GM21737 (cell line): ENCODE data around the gene MGST3.
"Not testable (repeated sequence)": the region's sequence is repeated elsewhere in the genome, so short reads cannot be mapped to it uniquely, and the experiment has no call there.

Source experiments
- ATAC-seq: cut with Tn5 transposase; IDR thresholded peaks from one replicate; pipeline ENCODE4 v1.9.1; 2021; ENCODE audit warnings: mild to moderate bottlenecking, moderate library complexity; ENCODE audit not compliant: unreplicated experiment

The MGST3 gene

DNA sequence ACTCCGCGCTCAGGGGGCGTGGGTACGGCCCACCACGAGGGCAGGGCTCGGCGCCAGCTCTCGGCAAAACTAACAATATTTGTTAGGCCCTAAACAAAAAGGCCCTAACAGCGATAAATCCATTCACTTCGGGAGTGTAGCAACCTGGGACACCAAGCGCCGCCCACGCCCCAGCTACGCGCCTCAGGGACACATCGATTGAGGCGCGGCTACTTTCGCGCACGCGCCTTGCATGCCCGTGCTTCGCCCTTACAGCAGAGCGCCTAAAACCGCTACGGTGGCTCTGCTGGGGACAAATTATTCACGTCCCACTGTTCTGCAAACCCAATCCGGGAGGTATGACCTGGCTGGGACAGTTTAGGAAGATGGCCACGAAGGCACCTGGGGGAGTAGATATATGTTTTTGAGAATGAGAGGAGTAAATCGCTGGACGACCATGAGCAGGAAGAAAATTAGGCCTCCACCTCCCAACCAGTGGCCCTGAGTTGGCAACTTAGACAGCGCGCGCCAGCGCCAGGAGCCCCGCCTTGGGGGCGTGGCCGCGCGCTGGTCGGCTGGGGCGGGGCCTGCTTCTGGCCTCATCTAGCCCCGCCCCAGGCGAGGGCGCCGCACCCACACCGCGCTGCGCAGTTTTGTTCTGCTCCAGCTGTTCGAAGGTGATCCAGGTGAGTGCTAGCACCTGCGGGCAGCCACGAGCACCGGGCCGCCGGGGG is at the start of gene MGST3:
TSS of gene MGST3 (plus strand) at position 606 of the 713 bp plus-strand sequence. CDS start 18,614 bp downstream, outside the sequence.
- ATAC-seq: peak; percentile 80

DNA sequence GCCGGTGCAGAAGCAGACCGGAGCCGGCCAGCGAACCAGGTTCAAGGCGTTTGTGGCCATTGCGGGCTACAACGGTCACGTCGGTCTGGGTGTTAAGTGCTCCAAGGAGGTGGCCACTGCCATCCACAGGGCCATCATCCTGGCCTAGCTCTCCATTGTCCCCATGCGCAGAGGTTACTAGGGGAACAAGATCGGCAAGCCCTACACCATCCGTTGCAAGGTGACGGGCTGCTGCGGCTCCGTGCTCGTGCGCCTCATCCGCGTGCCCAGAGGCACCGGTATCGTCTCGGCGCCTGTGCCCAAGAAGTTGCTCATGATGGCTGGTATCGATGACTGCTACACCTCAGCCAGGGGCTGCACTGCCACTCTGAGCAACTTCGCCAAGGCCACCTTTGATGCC is 49.1 kb upstream of the MGST3 start:
- ATAC-seq: no peak

DNA sequence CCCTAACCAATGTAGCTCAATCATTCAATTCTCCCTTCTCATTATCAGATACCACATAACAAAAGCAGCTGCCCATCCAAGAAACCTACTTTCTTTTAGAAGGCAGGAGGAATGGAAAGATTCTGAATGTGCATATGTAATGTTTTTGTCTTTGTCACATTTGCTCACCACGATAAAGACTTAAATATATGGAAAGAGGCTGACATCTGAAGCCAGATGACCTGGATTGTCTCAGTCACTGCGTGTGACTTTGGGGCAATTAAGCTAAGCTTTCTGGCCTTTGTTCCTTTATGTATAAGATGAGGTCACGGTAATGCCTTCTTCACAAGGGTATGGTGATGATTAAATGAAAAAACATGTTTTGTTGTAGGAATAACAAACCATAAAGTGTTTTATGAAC is 44.6 kb upstream of the MGST3 start:
- ATAC-seq: no peak

- ATAC-seq: not testable (repeated sequence)
Measured at GRCh38 chr1:165591391-165591790, 39.6 kb upstream of the MGST3 start.

DNA sequence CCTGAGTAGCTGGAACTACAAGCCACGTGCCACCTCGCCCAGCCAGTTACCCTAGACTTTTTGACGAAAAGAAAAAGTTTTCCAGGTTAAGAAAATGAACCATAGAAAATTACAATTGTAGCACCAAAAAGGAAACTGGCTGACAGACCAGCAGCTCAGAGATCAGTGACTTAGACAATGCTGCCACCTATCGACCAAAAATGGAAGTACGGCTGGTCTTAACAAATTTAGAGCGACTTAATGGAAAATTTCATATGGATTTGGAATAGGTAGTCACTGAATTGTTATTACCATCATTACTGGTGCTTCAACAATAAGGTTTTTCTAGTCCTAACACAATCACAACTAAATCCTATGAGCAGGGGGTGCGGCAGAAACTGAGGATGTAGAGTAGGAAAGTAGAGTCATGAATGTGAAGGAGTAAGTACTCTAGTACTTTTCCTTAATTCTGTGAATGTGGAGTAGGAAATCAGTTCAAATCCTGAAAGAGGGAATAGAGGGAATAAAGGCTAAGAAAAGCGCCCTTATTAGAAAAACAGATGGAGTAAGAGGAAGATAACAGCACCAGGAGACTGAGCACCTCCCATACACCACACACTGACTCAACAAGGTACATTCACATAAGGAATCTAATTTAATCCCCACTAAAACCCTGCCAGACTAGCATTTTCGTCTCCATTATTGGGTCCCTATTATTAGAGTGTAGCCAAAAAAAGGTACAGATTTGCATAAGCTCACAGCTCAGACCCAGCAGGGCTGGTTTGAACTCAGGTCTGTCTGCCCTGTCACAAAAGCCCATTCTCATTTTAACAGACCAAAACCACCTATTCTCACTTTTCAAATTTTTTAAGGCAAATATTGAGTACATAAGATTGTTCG is 37.9 kb upstream of the MGST3 start:
- ATAC-seq: no peak

GRCh38 chr1:165595246-165595938 is 35.6 kb upstream of the MGST3 start:
- no peak for ATAC-seq

DNA sequence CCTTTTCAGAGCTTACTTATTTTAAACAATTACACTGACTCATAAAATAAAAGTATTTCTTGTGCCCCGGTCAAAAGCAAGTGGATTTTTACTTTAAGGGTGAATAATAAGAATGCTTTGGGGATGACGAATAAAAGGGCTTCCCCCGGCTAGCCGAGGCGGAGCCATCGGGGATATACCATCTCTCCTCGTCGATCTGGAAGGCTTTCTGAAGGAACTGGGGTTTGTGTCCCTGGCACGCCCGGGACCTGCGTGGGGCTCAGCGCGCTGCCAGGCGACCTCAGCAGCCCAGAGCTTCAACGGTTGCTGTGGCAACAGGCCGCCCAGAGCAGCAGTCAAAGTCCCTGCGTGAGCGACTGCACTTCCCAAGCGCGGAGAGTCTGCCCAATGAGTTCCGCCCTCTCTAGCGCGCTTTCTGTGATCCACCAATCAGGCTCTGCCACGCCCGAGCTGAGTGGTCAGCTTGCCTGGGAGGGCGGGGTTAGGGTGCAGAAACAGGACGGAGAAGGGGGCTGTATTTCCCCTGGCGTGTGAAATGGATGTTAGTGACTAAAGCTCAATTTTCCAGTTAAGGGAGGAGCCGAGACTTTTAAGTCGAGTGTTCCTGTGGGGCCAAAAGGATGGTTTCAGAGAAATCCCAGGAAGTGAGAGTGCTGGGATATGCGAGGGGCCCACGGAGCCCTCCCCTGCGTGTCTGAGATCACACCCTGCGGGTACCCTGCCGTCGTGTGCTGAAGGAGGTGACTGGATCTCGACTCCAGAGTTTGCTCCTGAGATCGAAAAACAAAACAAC is 33.0 kb upstream of the MGST3 start:
- ATAC-seq: peak; percentile 99

GRCh38 chr1:165598676-165599059 is 32.4 kb upstream of the MGST3 start:
- ATAC-seq: no peak

DNA sequence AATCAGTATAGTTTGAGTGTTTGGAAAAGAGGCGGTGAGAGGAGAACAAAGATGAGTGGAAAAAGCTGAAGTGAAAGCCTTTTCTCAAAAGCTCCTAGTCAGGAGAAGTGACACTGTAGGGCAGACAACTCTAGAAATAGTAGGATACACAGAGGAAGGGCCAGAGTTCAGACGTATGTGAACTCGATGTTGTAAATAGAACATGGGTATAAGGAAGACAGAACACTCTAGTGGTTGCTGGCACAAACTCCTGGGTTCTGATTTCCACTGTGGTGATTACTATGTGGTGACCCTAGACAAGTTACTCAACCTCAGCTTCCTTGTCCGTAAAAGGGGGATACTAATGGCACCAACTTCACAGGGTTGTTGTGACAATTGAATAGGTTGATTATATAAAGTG is 30.2 kb upstream of the MGST3 start:
- ATAC-seq: no peak

GRCh38 chr1:165603810-165604209 is 27.2 kb upstream of the MGST3 start:
- ATAC-seq: no peak

GRCh38 chr1:165605246-165605645 is 25.8 kb upstream of the MGST3 start:
- no peak for ATAC-seq

DNA sequence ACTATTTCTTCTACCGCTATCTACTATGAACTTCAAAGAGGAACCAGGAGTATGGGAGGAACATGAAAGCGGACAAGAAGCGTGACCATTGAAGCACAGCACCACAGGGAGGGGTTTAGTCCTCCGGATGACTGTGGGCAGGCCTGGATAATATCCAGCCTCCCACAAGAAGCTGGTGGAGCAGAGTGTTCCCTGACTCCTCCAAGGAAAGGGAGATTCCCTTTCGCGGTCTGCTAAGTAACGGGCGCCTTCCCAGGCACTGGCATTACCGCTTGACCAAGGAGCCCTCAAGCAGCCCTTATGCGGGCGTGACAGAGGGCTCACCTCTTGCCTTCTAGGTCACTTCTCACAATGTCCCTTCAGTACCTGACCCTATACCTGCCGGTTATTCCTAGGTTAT is 24.4 kb upstream of the MGST3 start:
- ATAC-seq: not testable (repeated sequence)

DNA sequence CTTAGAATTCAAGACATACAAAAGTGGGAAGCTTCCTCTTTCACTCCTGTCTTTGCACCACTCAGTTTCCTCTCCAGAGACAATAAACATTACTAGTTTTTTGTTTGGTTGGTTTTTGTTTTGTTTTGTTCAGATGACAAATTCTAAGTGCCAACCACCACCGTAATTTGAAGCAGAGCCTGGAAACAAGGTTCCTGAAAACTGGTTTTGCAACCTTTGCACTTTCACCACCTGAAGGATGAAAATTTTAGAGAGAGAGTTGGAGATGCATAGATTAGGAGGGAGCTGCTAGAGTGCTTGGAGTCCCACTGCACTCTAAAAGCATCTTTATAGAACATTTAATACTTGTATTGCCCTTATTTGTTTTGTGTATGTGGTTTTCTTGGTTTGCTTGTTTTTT is 20.2 kb upstream of the MGST3 start:
- no peak for ATAC-seq

GRCh38 chr1:165612062-165612461 is 19.0 kb upstream of the MGST3 start:
- no peak for ATAC-seq

GRCh38 chr1:165616054-165616612 is 14.9 kb upstream of the MGST3 start:
- no peak for ATAC-seq

- no peak for ATAC-seq
Measured at GRCh38 chr1:165616987-165617546, 14.0 kb upstream of the MGST3 start.

DNA sequence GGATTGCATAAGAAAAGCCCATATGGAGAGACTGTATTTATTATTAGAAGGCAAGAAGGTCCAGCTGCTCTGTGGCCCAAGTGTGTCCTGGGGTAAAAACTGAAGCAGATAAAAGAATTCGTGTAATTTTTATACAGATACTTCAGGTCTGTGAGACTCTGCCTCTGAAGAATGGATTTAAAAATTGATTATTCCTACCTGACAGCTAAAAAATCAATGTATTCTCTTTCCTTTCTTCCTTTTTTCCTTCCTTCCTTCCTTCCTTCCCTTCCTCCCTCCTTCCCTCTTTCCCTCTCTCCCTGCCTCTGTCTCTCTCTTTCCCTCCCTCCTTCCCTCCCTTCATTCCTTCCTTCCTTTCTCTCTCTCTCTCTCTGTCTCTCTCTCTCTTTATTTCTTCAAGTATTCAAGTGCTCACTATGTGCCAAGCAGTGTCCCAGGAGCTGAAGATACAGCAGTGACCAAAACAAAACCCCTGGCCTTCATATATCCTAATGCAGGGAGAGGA is 11.3 kb upstream of the MGST3 start:
- no peak for ATAC-seq

- ATAC-seq: no peak
Measured at GRCh38 chr1:165623624-165624023, 7.4 kb upstream of the MGST3 start.

DNA sequence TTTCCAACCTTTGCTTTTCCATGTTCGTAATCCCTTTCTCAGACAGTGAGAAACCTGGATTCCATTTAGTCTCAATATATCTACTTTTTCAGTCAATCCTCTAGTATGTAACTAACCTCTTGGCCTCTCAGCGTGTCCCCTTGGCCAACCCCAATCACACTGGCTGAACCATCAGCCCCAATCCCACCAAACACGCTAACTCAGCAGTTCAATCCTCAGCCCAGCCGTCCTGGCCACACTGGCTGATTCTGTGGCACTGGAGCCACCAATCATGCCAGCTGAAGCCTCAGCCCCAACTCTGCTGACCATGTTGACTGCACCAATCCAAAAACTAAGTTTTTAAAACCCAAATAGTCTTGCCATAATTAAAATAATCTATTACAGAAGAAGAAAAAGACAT is 6.6 kb upstream of the MGST3 start:
- ATAC-seq: no peak
